ENCODE data around the gene EIF2AK3. TPM values are rescaled to one million over a fixed set of nuclear protein-coding genes. Genes with fewer than 3 reads are reported as not detected.

The EIF2AK3 gene
- total and polyA plus RNA-seq, 2 of the 13 experiments (the other 11 are each of a cell fraction or from before 2014, with no cell fraction given) = 10.3 to 30.6 TPM

DNA sequence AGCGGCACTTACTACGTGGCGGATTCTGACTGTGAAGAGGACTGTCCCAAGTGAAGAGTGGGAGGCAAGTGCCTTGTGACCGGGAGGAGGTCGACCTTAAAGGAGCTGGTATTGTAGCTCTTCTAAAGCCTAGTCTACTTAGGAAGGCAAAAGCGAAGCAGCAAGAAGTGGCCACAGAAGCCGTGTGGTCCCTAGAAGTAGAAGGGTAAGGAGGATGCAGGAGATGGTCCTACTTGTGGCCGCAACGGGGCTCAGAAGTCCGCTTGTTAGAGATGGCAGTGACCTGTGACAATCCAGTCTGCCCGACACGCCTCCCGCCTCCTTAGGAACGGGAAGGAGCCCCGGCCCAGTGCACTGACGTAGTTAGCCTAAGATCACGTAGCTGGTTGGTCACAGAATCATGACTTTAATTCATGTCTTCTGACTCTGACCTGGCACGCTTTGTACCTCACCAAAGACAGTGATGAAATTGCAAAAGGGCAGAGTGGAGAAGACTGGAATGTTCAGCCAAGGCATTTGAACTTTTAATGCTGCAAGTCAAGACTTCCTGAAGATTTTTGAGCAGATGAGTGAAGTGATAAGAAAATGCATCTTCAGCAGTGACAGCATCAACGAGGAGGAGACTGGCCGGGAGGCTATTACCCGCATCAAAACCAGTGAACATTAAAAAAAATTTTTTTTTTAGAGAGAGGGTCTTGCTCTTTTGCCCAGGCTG, 749 bp upstream of the EIF2AK3 start (continued):
- TF ChIP-seq, protein P1, sequence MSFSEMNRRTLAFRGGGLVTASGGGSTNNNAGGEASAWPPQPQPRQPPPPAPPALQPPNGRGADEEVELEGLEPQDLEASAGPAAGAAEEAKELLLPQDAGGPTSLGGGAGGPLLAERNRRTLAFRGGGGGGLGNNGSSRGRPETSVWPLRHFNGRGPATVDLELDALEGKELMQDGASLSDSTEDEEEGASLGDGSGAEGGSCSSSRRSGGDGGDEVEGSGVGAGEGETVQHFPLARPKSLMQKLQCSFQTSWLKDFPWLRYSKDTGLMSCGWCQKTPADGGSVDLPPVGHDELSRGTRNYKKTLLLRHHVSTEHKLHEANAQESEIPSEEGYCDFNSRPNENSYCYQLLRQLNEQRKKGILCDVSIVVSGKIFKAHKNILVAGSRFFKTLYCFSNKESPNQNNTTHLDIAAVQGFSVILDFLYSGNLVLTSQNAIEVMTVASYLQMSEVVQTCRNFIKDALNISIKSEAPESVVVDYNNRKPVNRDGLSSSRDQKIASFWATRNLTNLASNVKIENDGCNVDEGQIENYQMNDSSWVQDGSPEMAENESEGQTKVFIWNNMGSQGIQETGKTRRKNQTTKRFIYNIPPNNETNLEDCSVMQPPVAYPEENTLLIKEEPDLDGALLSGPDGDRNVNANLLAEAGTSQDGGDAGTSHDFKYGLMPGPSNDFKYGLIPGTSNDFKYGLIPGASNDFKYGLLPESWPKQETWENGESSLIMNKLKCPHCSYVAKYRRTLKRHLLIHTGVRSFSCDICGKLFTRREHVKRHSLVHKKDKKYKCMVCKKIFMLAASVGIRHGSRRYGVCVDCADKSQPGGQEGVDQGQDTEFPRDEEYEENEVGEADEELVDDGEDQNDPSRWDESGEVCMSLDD (CRISPR knock-in tag; IDR thresholded peaks at IDR 0.05; ENCODE audit: borderline replicate concordance) = no peak
- TF ChIP-seq KLF12 (CRISPR knock-in tag; IDR thresholded peaks at IDR 0.05; ENCODE audit: borderline replicate concordance) = no peak
- peak; percentile 86 for TF ChIP-seq DNMT1 (CRISPR knock-in tag; IDR thresholded peaks at IDR 0.05)
- TF ChIP-seq, protein P2, sequence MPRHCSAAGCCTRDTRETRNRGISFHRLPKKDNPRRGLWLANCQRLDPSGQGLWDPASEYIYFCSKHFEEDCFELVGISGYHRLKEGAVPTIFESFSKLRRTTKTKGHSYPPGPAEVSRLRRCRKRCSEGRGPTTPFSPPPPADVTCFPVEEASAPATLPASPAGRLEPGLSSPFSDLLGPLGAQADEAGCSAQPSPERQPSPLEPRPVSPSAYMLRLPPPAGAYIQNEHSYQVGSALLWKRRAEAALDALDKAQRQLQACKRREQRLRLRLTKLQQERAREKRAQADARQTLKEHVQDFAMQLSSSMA (CRISPR knock-in tag; IDR thresholded peaks at IDR 0.05) = no peak
- TF ChIP-seq PLRG1 (conservative IDR thresholded peaks at IDR 0.05) = no peak
- 0 out of 2 replicates have a peak, but pooled peaks have one; percentile 8 for TF ChIP-seq SMC3 (IDR thresholded peaks at IDR 0.05; ENCODE audit: low read length)
- no peak for TF ChIP-seq RELA (CRISPR knock-in tag; IDR thresholded peaks at IDR 0.05)
- TF ChIP-seq ATF4 (CRISPR knock-in tag; IDR thresholded peaks at IDR 0.05) = no peak
- TF ChIP-seq SETDB1 (CRISPR knock-in tag; IDR thresholded peaks at IDR 0.05; ENCODE audit: borderline replicate concordance) = no peak
- 0 out of 4 replicates have a peak, but pooled peaks of 1 of the 2 experiments have one; percentile 26 for TF ChIP-seq NR2F1 (CRISPR knock-in tag; IDR thresholded peaks at IDR 0.05)
- TF ChIP-seq ZNF138 (CRISPR knock-in tag; IDR thresholded peaks at IDR 0.05; ENCODE audit: low read depth) = 0 out of 2 replicates have a peak, but pooled peaks have one; percentile 35
- TF ChIP-seq, protein P3, sequence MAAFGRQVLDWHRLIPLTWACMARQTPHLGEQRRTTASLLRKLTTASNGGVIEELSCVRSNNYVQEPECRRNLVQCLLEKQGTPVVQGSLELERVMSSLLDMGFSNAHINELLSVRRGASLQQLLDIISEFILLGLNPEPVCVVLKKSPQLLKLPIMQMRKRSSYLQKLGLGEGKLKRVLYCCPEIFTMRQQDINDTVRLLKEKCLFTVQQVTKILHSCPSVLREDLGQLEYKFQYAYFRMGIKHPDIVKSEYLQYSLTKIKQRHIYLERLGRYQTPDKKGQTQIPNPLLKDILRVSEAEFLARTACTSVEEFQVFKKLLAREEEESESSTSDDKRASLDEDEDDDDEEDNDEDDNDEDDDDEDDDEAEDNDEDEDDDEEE (CRISPR knock-in tag; IDR thresholded peaks at IDR 0.05) = peak; percentile 7; the same call in 1 of the 2 replicates
- TF ChIP-seq SPEN (CRISPR knock-in tag; IDR thresholded peaks at IDR 0.05; ENCODE audit: low read depth) = no peak; the same call in 1 of the 2 replicates
- TF ChIP-seq JUNB (CRISPR knock-in tag; IDR thresholded peaks at IDR 0.05; ENCODE audit: borderline replicate concordance) = no peak
- peak; percentile 74; the same call in 1 of the 2 replicates for TF ChIP-seq ZNF607 (CRISPR knock-in tag; IDR thresholded peaks at IDR 0.05; ENCODE audit: borderline replicate concordance)
- TF ChIP-seq, protein P4, sequence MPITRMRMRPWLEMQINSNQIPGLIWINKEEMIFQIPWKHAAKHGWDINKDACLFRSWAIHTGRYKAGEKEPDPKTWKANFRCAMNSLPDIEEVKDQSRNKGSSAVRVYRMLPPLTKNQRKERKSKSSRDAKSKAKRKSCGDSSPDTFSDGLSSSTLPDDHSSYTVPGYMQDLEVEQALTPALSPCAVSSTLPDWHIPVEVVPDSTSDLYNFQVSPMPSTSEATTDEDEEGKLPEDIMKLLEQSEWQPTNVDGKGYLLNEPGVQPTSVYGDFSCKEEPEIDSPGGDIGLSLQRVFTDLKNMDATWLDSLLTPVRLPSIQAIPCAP (CRISPR knock-in tag; IDR thresholded peaks at IDR 0.05; ENCODE audit: low read depth) = no peak
- TF ChIP-seq, protein P5, sequence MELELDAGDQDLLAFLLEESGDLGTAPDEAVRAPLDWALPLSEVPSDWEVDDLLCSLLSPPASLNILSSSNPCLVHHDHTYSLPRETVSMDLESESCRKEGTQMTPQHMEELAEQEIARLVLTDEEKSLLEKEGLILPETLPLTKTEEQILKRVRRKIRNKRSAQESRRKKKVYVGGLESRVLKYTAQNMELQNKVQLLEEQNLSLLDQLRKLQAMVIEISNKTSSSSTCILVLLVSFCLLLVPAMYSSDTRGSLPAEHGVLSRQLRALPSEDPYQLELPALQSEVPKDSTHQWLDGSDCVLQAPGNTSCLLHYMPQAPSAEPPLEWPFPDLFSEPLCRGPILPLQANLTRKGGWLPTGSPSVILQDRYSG (CRISPR knock-in tag; IDR thresholded peaks at IDR 0.05) = no peak
- TF ChIP-seq ZNF143 (CRISPR knock-in tag; IDR thresholded peaks at IDR 0.05) = no peak
- TF ChIP-seq ZNF337 (CRISPR knock-in tag; IDR thresholded peaks at IDR 0.05; ENCODE audit: borderline replicate concordance, low read depth) = no peak
- no peak for TF ChIP-seq ASH2L (IDR thresholded peaks at IDR 0.05; ENCODE audit: insufficient read length, low read depth, low read length)
